Gastroesophageal sphincter (tissue), 4 donors: ENCODE measurements around the gene LEMD2. TPM values are rescaled to one million over a fixed set of nuclear protein-coding genes. Genes with fewer than 3 reads are reported as not detected.

Source experiments
- ATAC-seq: fragments of 150-250 bp; one replicate; pipeline ENCODE4 v1.9.1; 2016; ENCODE audit warnings: mild to moderate bottlenecking, moderate library complexity
- H3K27ac ChIP-seq, 4 donors: fragments of 200-600 bp; sonication (generic) in 3 of 4; 1 replicate in 3 of 4; 2 replicates in 1 of 4; pipeline ENCODE4 v1.5.1; 2016 to 2019
- H3K27me3 ChIP-seq: fragments of 200-600 bp; sonication (generic); one replicate; pipeline ENCODE4 v1.5.1; 2019
- H3K36me3 ChIP-seq, 2 donors: fragments of 200-600 bp; sonication (generic); one replicate each; pipeline ENCODE4 v1.5.1; 2019; ENCODE audit warnings: control low read depth in 1 of 2
- H3K4me1 ChIP-seq, 3 donors: fragments of 200-600 bp; sonication (generic); 1 replicate in 2 of 3; 2 replicates in 1 of 3; pipeline ENCODE4 v1.5.1; 2016 to 2019; ENCODE audit warnings: control low read depth in 2 of 3
- H3K4me3 ChIP-seq, 2 donors: fragments of 200-600 bp; sonication (generic); one replicate each; pipeline ENCODE4 v1.5.1; 2019; ENCODE audit warnings: mild to moderate bottlenecking in 1 of 2, moderate library complexity in 1 of 2
- H3K9me3 ChIP-seq, 3 donors: fragments of 200-600 bp; sonication (generic); one replicate each; pipeline ENCODE4 v1.5.1; 2017 to 2019; ENCODE audit warnings: control low read depth in 2 of 3
- EP300 ChIP-seq: sonication (generic); formaldehyde crosslinking; IDR thresholded peaks from one replicate; pipeline ENCODE4 v1.6.1; 2017; ENCODE audit warnings: antibody characterized with exemption, mild to moderate bottlenecking
- POLR2A ChIP-seq, 2 donors: fragments of 450-650 bp; IDR thresholded peaks; one replicate each; pipeline ENCODE4 v1.6.1; 2017; ENCODE audit warnings: antibody characterized with exemption in 2 of 2, mild to moderate bottlenecking in 2 of 2, moderate library complexity in 1 of 2
- POLR2AphosphoS5 ChIP-seq: sonication (generic); formaldehyde crosslinking; IDR thresholded peaks from one replicate; pipeline ENCODE4 v1.6.1; 2017; ENCODE audit warnings: antibody characterized with exemption
- WGBS, 2 donors: methylation state at CpG; one replicate each; pipeline ENCODE4 v1.1.5; 2018; ENCODE audit warnings: low coverage in 1 of 2; 5-methylcytosine and 5-hydroxymethylcytosine counted together
- total RNA-seq, 4 donors: library from RNA; depleted of rRNA; stranded (reverse); fragments of >200 nt; gene quantifications; one replicate each; pipeline ENCODE4 v1.1.0, GENCODE V29; 2016
- TF ChIP-seq, protein P1 (sequence below), 4 experiments: fragments of 200-600 bp in 2 of 4; fragments of 450-650 bp in 2 of 4; sonication (generic) in 1 of 4; IDR thresholded peaks; one replicate each; pipeline ENCODE4 v1.5.1; 2017 to 2019; ENCODE audit warnings: antibody characterized with exemption in 4 of 4, mild to moderate bottlenecking in 2 of 4, moderate library complexity in 2 of 4

LEMD2 gene
- total RNA-seq, 4 donors from 2014 or later: 47.3 to 50.9 (median 49.9) TPM

DNA sequence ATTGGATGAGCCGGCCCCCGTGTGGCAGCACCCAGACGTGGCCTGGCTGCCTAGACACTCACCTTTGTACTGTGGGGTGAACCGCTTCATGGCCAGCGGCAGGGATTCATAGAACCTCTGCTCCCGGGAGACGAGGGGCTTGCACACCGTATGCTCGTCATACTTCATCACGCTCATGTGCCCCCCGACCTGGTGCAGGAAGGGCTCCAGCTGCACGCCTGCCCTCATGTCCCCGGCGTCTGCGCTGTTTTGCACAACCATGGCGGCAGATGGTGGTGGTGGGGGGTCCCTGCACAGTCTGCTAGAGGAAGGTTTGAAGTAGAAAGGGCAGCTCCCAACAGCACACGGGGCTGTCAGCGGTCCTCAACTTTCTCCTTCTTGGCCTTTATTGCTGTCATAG, 53.7 kb downstream of the LEMD2 start:
- no peak for ATAC-seq
- 40% methylated on average over 1 of the region's 18 CpGs; no CpG with 5 or more reads in 1 of the 2 donors for WGBS, 2 donors
- H3K36me3 ChIP-seq: peaks cover 0 to 4% of the 10 kb centered on the region in 2 donors
- H3K27me3 ChIP-seq: no peaks in the 10 kb centered on the region
- H3K4me1 ChIP-seq: no peaks in the 10 kb centered on the region
- TF ChIP-seq, protein P1, sequence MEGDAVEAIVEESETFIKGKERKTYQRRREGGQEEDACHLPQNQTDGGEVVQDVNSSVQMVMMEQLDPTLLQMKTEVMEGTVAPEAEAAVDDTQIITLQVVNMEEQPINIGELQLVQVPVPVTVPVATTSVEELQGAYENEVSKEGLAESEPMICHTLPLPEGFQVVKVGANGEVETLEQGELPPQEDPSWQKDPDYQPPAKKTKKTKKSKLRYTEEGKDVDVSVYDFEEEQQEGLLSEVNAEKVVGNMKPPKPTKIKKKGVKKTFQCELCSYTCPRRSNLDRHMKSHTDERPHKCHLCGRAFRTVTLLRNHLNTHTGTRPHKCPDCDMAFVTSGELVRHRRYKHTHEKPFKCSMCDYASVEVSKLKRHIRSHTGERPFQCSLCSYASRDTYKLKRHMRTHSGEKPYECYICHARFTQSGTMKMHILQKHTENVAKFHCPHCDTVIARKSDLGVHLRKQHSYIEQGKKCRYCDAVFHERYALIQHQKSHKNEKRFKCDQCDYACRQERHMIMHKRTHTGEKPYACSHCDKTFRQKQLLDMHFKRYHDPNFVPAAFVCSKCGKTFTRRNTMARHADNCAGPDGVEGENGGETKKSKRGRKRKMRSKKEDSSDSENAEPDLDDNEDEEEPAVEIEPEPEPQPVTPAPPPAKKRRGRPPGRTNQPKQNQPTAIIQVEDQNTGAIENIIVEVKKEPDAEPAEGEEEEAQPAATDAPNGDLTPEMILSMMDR (IDR thresholded peaks at IDR 0.05): no peak
- TF ChIP-seq POLR2AphosphoS5: no peak
- TF ChIP-seq EP300: no peak
- no peak for TF ChIP-seq POLR2A (IDR thresholded peaks at IDR 0.05)
- no peak overlapping the region for H3K4me3 ChIP-seq
- H3K27ac ChIP-seq: no peak overlapping the region
- no peaks in the 10 kb centered on the region for H3K9me3 ChIP-seq

GRCh38 chr6:33733709-33734007, 55.3 kb downstream of the LEMD2 start:
- no CpG with 5 or more reads among the region's 8 CpGs for WGBS, 2 donors
- no peaks in the 10 kb centered on the region for H3K9me3 ChIP-seq
- no peaks in the 10 kb centered on the region for H3K4me1 ChIP-seq
- no peak overlapping the region for H3K27ac ChIP-seq
- TF ChIP-seq, protein P1 (IDR thresholded peaks at IDR 0.05): no peak
- no peak for TF ChIP-seq POLR2AphosphoS5
- TF ChIP-seq POLR2A (IDR thresholded peaks at IDR 0.05): no peak
- TF ChIP-seq EP300: no peak
- no peaks in the 10 kb centered on the region for H3K27me3 ChIP-seq
- peaks cover 0 to 1% of the 10 kb centered on the region in 2 donors for H3K36me3 ChIP-seq
- ATAC-seq: no peak
- H3K4me3 ChIP-seq: no peak overlapping the region

DNA sequence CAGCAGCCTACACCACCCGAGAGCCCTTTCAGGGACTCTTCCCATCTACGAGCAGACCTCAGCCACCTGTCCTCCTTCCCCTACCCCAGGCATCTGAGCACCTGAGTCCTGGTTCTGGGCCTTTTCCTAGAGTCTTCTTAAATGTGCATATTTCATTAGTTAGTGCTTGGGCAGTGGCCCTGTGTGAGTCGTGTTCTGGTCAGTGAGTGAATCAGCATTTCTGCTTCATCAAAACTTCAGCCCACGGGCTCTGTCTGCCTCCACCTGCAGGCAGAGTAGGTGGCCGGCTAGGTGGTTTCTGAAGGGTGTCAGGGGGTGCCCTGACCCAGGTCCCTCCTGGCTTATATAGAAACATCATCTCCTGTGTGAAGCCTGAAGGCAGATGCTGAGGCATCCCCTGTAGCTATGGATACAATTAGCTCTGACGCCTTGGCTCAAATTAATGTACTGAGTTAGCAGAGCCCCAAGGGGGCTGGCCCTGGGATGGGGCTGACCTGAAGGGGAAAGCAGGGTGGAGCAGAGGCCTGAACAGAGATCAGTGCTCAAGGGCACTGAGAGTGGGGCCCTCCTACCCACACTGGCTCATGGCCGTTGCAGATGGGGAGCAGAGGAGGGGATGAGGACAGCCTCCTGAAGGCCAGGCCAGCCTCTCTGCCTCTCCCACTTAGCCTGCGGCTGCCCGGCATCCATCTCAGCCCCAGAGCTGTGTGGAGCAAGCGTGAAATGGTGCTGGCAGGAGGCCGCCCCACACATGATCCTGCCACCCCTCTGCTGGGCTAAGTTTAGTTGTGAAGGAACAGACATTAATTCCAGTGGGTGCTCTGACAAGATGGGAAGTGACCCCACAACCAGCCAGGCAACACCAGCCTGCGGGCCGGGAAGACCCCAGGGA, 55.9 kb downstream of the LEMD2 start:
- H3K27me3 ChIP-seq: no peaks in the 10 kb centered on the region
- 63% methylated on average over 3 of the region's 13 CpGs; no CpG with 5 or more reads in 1 of the 2 donors for WGBS, 2 donors
- TF ChIP-seq EP300: no peak
- no peak for TF ChIP-seq POLR2A (IDR thresholded peaks at IDR 0.05)
- TF ChIP-seq, protein P1 (IDR thresholded peaks at IDR 0.05): no peak
- no peak for TF ChIP-seq POLR2AphosphoS5
- H3K9me3 ChIP-seq: no peaks in the 10 kb centered on the region
- no peaks in the 10 kb centered on the region for H3K36me3 ChIP-seq
- no peak for ATAC-seq
- no peak overlapping the region for H3K27ac ChIP-seq
- H3K4me3 ChIP-seq: no peak overlapping the region
- H3K4me1 ChIP-seq: no peaks in the 10 kb centered on the region

DNA sequence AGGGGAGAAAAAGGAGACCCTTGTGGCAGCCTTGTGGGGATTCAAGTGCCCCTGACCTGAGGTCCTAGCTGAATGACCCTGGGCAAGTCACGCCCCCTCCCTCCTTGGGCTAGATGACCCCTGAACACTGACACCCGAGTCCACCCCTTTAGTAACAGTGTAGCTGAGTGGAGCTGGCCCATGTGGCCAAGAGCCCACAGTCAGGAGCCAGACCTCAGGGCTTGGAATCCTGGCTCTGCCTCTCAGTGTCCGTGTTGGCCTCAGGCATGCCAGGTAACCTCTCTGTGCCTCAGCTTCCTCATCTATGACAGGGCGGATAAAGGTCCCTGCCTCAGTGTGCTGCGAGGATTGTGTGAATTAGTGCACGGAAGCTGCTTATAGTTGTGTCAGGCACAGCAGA, 56.5 kb downstream of the LEMD2 start:
- WGBS, 2 donors: 50 to 60% methylated on average over 1 of the region's 6 CpGs
- no peak for TF ChIP-seq POLR2AphosphoS5
- no peak for TF ChIP-seq POLR2A (IDR thresholded peaks at IDR 0.05)
- TF ChIP-seq EP300: no peak
- TF ChIP-seq, protein P1 (IDR thresholded peaks at IDR 0.05): no peak
- Histone ChIP-seq H3K4me3 (no peak overlapping the region), H3K27me3 (no peaks in the 10 kb centered on the region), H3K27ac (no peak overlapping the region), H3K36me3 (no peaks in the 10 kb centered on the region), H3K9me3 (no peaks in the 10 kb centered on the region), H3K4me1 (no peaks in the 10 kb centered on the region)
- no peak for ATAC-seq

GRCh38 chr6:33731751-33732282, 57.1 kb downstream of the LEMD2 start:
- Histone ChIP-seq H3K36me3 (no peaks in the 10 kb centered on the region), H3K4me1 (no peaks in the 10 kb centered on the region), H3K27ac (peak overlapping the region in 1 of 4 donors; percentile 19), H3K9me3 (no peaks in the 10 kb centered on the region), H3K4me3 (no peak overlapping the region), H3K27me3 (no peaks in the 10 kb centered on the region)
- TF ChIP-seq, protein P1 (IDR thresholded peaks at IDR 0.05): no peak
- TF ChIP-seq EP300 (no peak), POLR2A (IDR thresholded peaks at IDR 0.05) (no peak), POLR2AphosphoS5 (no peak)
- 90 to 91% methylated on average over 4 to 5 of the region's 9 CpGs for WGBS, 2 donors
- ATAC-seq: no peak
